ENCODE results near the gene FGF21. TPM values are rescaled to one million over a fixed set of nuclear protein-coding genes. Genes with fewer than 3 reads are reported as not detected.
A peak's percentile ranks its signal among the peaks of the same experiment; 100 is the strongest.

The FGF21 gene
- polyA plus RNA-seq, 2 of the 4 experiments (the other 2 are of a cell fraction) = 0.06 TPM; not detected in 1

DNA sequence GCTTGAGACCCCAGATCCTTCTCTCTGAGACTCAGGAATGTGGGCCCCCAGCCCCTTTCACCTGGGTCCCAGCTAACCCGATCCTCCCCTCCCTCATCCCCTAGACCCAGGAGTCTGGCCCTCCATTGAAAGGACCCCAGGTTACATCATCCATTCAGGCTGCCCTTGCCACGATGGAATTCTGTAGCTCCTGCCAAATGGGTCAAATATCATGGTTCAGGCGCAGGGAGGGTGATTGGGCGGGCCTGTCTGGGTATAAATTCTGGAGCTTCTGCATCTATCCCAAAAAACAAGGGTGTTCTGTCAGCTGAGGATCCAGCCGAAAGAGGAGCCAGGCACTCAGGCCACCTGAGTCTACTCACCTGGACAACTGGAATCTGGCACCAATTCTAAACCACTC, 463 bp downstream of the FGF21 start:
- Histone ChIP-seq H3K4me2 (peak overlapping the region; percentile 68), H3K9me3 (no peaks in the 10 kb centered on the region), H3K4me1 (peaks cover 37% of the 10 kb centered on the region), H3K4me3 (no peak overlapping the region), H3K27ac (peak overlapping the region; percentile 85)
- ChIA-PET POLR2A (no interaction called here), CTCF (interaction anchor here (1.1 to 1.6 kb wide), 4 partner anchors 16 to 470 kb away, joined by 3 to 5 read pairs (median 3); no protein-coding TSS in a partner anchor)
- TF ChIP-seq, protein P1, sequence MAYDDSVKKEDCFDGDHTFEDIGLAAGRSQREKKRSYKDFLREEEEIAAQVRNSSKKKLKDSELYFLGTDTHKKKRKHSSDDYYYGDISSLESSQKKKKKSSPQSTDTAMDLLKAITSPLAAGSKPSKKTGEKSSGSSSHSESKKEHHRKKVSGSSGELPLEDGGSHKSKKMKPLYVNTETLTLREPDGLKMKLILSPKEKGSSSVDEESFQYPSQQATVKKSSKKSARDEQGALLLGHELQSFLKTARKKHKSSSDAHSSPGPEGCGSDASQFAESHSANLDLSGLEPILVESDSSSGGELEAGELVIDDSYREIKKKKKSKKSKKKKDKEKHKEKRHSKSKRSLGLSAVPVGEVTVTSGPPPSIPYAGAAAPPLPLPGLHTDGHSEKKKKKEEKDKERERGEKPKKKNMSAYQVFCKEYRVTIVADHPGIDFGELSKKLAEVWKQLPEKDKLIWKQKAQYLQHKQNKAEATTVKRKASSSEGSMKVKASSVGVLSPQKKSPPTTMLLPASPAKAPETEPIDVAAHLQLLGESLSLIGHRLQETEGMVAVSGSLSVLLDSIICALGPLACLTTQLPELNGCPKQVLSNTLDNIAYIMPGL (CRISPR knock-in tag; IDR thresholded peaks at IDR 0.05; ENCODE audit: borderline replicate concordance) = no peak
- TF ChIP-seq, protein P2, sequence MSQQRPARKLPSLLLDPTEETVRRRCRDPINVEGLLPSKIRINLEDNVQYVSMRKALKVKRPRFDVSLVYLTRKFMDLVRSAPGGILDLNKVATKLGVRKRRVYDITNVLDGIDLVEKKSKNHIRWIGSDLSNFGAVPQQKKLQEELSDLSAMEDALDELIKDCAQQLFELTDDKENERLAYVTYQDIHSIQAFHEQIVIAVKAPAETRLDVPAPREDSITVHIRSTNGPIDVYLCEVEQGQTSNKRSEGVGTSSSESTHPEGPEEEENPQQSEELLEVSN (IDR thresholded peaks at IDR 0.05; ENCODE audit: borderline replicate concordance, low read depth) = no peak
- no peak for TF ChIP-seq EP300 (IDR thresholded peaks at IDR 0.05)
- TF ChIP-seq ZNF302 (CRISPR knock-in tag; IDR thresholded peaks at IDR 0.05) = no peak
- no peak for TF ChIP-seq EHMT2 (IDR thresholded peaks at IDR 0.05; ENCODE audit: low read depth)
- no peak for TF ChIP-seq HOXB5 (CRISPR knock-in tag; IDR thresholded peaks at IDR 0.05)
- TF ChIP-seq HOXA7 (CRISPR knock-in tag; IDR thresholded peaks at IDR 0.05) = no peak
- FAIRE-seq (no peak), ATAC-seq (no peak), DNase-seq (ENCODE audit: low read depth in 1 of 2, low spot score in 1 of 2) (no peak)
- WGBS (ENCODE audit: missing lambda C conversion rate) = 53% methylated on average over 5 of the region's 5 CpGs

DNA sequence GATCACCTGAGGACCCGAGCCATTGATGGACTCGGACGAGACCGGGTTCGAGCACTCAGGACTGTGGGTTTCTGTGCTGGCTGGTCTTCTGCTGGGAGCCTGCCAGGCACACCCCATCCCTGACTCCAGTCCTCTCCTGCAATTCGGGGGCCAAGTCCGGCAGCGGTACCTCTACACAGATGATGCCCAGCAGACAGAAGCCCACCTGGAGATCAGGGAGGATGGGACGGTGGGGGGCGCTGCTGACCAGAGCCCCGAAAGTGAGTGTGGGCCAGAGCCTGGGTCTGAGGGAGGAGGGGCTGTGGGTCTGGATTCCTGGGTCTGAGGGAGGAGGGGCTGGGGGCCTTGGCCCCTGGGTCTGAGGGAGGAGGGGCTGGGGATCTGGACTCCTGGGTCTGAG, 888 bp downstream of the FGF21 start:
- peaks cover 37% of the 10 kb centered on the region for H3K4me1 ChIP-seq
- TF ChIP-seq ZFP36 (IDR thresholded peaks at IDR 0.05; ENCODE audit: borderline replicate concordance, partially characterized antibody) (no peak), ZC3H11A (IDR thresholded peaks at IDR 0.05) (no peak), KDM1A (IDR thresholded peaks at IDR 0.05; ENCODE audit: low read depth) (no peak), BHLHE40 (IDR thresholded peaks at IDR 0.05; ENCODE audit: low read depth, low read length) (no peak), EHF (CRISPR knock-in tag; IDR thresholded peaks at IDR 0.05) (no peak), CBX2 (IDR thresholded peaks at IDR 0.05; ENCODE audit: borderline replicate concordance, low read depth) (no peak), HOXA7 (CRISPR knock-in tag; IDR thresholded peaks at IDR 0.05) (no peak), HOXB5 (CRISPR knock-in tag; IDR thresholded peaks at IDR 0.05) (no peak), JUNB (IDR thresholded peaks at IDR 0.05) (no peak), ZNF302 (CRISPR knock-in tag; IDR thresholded peaks at IDR 0.05) (no peak)
- TF ChIP-seq, protein P3, sequence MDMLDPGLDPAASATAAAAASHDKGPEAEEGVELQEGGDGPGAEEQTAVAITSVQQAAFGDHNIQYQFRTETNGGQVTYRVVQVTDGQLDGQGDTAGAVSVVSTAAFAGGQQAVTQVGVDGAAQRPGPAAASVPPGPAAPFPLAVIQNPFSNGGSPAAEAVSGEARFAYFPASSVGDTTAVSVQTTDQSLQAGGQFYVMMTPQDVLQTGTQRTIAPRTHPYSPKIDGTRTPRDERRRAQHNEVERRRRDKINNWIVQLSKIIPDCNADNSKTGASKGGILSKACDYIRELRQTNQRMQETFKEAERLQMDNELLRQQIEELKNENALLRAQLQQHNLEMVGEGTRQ (IDR thresholded peaks at IDR 0.05) = no peak
- TF ChIP-seq, protein P4, sequence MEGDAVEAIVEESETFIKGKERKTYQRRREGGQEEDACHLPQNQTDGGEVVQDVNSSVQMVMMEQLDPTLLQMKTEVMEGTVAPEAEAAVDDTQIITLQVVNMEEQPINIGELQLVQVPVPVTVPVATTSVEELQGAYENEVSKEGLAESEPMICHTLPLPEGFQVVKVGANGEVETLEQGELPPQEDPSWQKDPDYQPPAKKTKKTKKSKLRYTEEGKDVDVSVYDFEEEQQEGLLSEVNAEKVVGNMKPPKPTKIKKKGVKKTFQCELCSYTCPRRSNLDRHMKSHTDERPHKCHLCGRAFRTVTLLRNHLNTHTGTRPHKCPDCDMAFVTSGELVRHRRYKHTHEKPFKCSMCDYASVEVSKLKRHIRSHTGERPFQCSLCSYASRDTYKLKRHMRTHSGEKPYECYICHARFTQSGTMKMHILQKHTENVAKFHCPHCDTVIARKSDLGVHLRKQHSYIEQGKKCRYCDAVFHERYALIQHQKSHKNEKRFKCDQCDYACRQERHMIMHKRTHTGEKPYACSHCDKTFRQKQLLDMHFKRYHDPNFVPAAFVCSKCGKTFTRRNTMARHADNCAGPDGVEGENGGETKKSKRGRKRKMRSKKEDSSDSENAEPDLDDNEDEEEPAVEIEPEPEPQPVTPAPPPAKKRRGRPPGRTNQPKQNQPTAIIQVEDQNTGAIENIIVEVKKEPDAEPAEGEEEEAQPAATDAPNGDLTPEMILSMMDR (IDR thresholded peaks at IDR 0.05) = no peak
- 88% methylated on average over 11 of the region's 11 CpGs for WGBS (ENCODE audit: missing lambda C conversion rate)
- H3K4me2 ChIP-seq = no peak overlapping the region; the same call in 2 of the 3 replicates
- FAIRE-seq = no peak
- DNase-seq (ENCODE audit: low read depth in 1 of 2, low spot score in 1 of 2) = no peak
- CTCF ChIA-PET = interaction anchor here (1.1 to 1.6 kb wide), 3 partner anchors 17 to 469 kb away, joined by 3 to 5 read pairs (median 3); no protein-coding TSS in a partner anchor
- H3K9me3 ChIP-seq = no peaks in the 10 kb centered on the region
- peak overlapping the region; percentile 85 for H3K27ac ChIP-seq
- no peak for ATAC-seq
- H3K4me3 ChIP-seq = no peak overlapping the region
- POLR2A ChIA-PET = no interaction called here

DNA sequence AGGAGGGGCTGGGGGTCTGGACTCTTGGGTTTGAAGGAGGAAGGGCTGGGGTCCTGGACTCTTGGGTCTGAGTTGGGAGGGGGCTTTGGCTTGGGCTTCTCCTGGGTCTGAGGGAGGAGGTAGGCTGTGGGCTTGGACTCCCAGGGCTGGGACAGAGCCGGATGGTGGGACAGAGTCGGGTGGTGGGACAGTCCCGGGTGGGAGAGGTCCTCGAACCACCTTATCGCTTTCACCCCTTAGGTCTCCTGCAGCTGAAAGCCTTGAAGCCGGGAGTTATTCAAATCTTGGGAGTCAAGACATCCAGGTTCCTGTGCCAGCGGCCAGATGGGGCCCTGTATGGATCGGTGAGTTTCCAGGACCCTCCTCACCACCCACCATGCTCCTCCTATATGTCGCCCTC, 1.4 kb downstream of the FGF21 start:
- WGBS (ENCODE audit: missing lambda C conversion rate) = 53% methylated on average over 9 of the region's 9 CpGs
- ATAC-seq (no peak), DNase-seq (ENCODE audit: low read depth in 1 of 2, low spot score in 1 of 2) (no peak), FAIRE-seq (no peak)
- Histone ChIP-seq H3K9me3 (no peaks in the 10 kb centered on the region), H3K27ac (peak overlapping the region; percentile 85; a peak in 5 of 6 replicates), H3K4me2 (no peak overlapping the region), H3K4me1 (peaks cover 37% of the 10 kb centered on the region), H3K4me3 (no peak overlapping the region)
- ChIA-PET POLR2A (no interaction called here), CTCF (interaction anchor here (1.6 kb wide), 2 partner anchors 17 to 82 kb away, joined by 3 to 5 read pairs; no protein-coding TSS in a partner anchor)
- no peak for TF ChIP-seq CBX8 (IDR thresholded peaks at IDR 0.05)
- no peak for TF ChIP-seq ZFP36 (IDR thresholded peaks at IDR 0.05; ENCODE audit: borderline replicate concordance, partially characterized antibody)
- TF ChIP-seq BHLHE40 (IDR thresholded peaks at IDR 0.05; ENCODE audit: low read depth, low read length) = no peak
- no peak for TF ChIP-seq POLR2A (IDR thresholded peaks at IDR 0.05; ENCODE audit: low read length)
- TF ChIP-seq, protein P5, sequence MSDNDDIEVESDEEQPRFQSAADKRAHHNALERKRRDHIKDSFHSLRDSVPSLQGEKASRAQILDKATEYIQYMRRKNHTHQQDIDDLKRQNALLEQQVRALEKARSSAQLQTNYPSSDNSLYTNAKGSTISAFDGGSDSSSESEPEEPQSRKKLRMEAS (IDR thresholded peaks at IDR 0.05) = no peak
- TF ChIP-seq CEBPB (IDR thresholded peaks at IDR 0.05) = no peak
- no peak for TF ChIP-seq MAZ (IDR thresholded peaks at IDR 0.05; ENCODE audit: borderline replicate concordance, low read depth, low read length)
- TF ChIP-seq, protein P1 (CRISPR knock-in tag; IDR thresholded peaks at IDR 0.05; ENCODE audit: borderline replicate concordance) = no peak
- no peak for TF ChIP-seq FOSB (CRISPR knock-in tag; IDR thresholded peaks at IDR 0.05)
- TF ChIP-seq SMC3 (IDR thresholded peaks at IDR 0.05) = no peak
- no peak for TF ChIP-seq KDM1A (IDR thresholded peaks at IDR 0.05; ENCODE audit: low read depth)
- TF ChIP-seq, protein P3 (IDR thresholded peaks at IDR 0.05) = no peak

All from A549 (cell line).